GM18520 (cell line): ENCODE results near the gene NCKAP5.
"Not testable (repeated sequence)": the region's sequence is repeated elsewhere in the genome, so short reads cannot be mapped to it uniquely, and the experiment has no call there.

Source experiments
- ATAC-seq: cut with Tn5 transposase; IDR thresholded peaks from one replicate; pipeline ENCODE4 v1.9.1; 2021; ENCODE audit not compliant: unreplicated experiment

NCKAP5 gene

GRCh38 chr2:133229974-133230373, 338.3 kb downstream of the NCKAP5 start:
- no peak for ATAC-seq

- ATAC-seq, result no peak
Measured at GRCh38 chr2:133223226-133223625, 345.0 kb downstream of the NCKAP5 start.

- ATAC-seq, result no peak
Measured at GRCh38 chr2:133221398-133221797, 346.9 kb downstream of the NCKAP5 start.

- ATAC-seq, result no peak
Measured at GRCh38 chr2:133218204-133218603, 350.1 kb downstream of the NCKAP5 start.

GRCh38 chr2:133215477-133215876, 352.8 kb downstream of the NCKAP5 start:
- no peak for ATAC-seq

GRCh38 chr2:133213651-133214050, 354.6 kb downstream of the NCKAP5 start:
- no peak for ATAC-seq

- ATAC-seq, result no peak
Measured at GRCh38 chr2:133209325-133209724, 358.9 kb downstream of the NCKAP5 start.

- not testable (repeated sequence) for ATAC-seq
Measured at GRCh38 chr2:133206666-133207065, 361.6 kb downstream of the NCKAP5 start.

GRCh38 chr2:133204421-133204820, 363.8 kb downstream of the NCKAP5 start:
- no peak for ATAC-seq

- ATAC-seq, result no peak
Measured at GRCh38 chr2:133200684-133201421, 367.4 kb downstream of the NCKAP5 start.

GRCh38 chr2:133198678-133199077, 369.6 kb downstream of the NCKAP5 start:
- ATAC-seq, result no peak

GRCh38 chr2:133197156-133197555, 371.1 kb downstream of the NCKAP5 start:
- no peak for ATAC-seq

GRCh38 chr2:133194777-133195335, 373.4 kb downstream of the NCKAP5 start:
- no peak for ATAC-seq

GRCh38 chr2:133194362-133194655, 374.0 kb downstream of the NCKAP5 start:
- no peak for ATAC-seq

- no peak for ATAC-seq
Measured at GRCh38 chr2:133193544-133194361, 374.5 kb downstream of the NCKAP5 start.

- ATAC-seq, result no peak
Measured at GRCh38 chr2:133192028-133192427, 376.2 kb downstream of the NCKAP5 start.

- no peak for ATAC-seq
Measured at GRCh38 chr2:133177196-133177595, 391.1 kb downstream of the NCKAP5 start.

GRCh38 chr2:133175926-133176325, 392.3 kb downstream of the NCKAP5 start:
- ATAC-seq, result no peak

GRCh38 chr2:133173224-133173623, 395.0 kb downstream of the NCKAP5 start:
- ATAC-seq, result no peak

- no peak for ATAC-seq
Measured at GRCh38 chr2:133171393-133172004, 396.8 kb downstream of the NCKAP5 start.

GRCh38 chr2:133169274-133169912, 398.9 kb downstream of the NCKAP5 start:
- no peak for ATAC-seq
